ENCODE measurements around the gene ADCY9.

- TF ChIP-seq POLR2A (IDR thresholded peaks at IDR 0.05), result no peak
- no peak for TF ChIP-seq CTCF (IDR thresholded peaks at IDR 0.05)
Measured at GRCh38 chr16:4019371-4019791, 96.9 kb downstream of the ADCY9 start.

Measured in esophagus squamous epithelium (tissue), 4 donors.